Activated CD4-positive, alpha-beta memory T cell treated with anti-CD3 and anti-CD28 coated beads for 36 hours (primary cell): ENCODE data around the gene TBC1D30. TPM values are rescaled to one million over a fixed set of nuclear protein-coding genes. Genes with fewer than 3 reads are reported as not detected.

ENCODE experiments used
- CTCF ChIA-PET: fragments of 350-600 bp; sonication (Branson Sonifier 250); formaldehyde crosslinking; loops from one replicate; lab custom pipeline; 2021; ENCODE audit warnings: antibody characterized with exemption, inconsistent platforms; lab: Charles Lee
- POLR2A ChIA-PET: fragments of 350-600 bp; sonication (Branson Sonifier 250); formaldehyde crosslinking; loops from one replicate; lab custom pipeline; 2021; ENCODE audit warnings: antibody characterized with exemption; lab: Charles Lee
- DNase-seq: peaks from one replicate; pipeline ENCODE4 v3.0.0-alpha.2; 2020
- H3K27ac Mint-ChIP-seq: one replicate; pipeline ENCODE4 v1.8.0; 2021; ENCODE audit warnings: mixed read lengths
- H3K27me3 Mint-ChIP-seq: one replicate; pipeline ENCODE4 v1.8.0; 2021; ENCODE audit warnings: mixed read lengths
- H3K36me3 Mint-ChIP-seq: one replicate; pipeline ENCODE4 v1.8.0; 2021; ENCODE audit warnings: mixed read lengths
- H3K4me1 Mint-ChIP-seq: one replicate; pipeline ENCODE4 v1.8.0; 2021; ENCODE audit warnings: low read depth, mixed read lengths
- H3K4me3 Mint-ChIP-seq: one replicate; pipeline ENCODE4 v1.8.0; 2021; ENCODE audit warnings: mild to moderate bottlenecking, mixed read lengths
- H3K9me3 Mint-ChIP-seq: one replicate; pipeline ENCODE4 v1.8.0; 2021; ENCODE audit warnings: mixed read lengths
- intact Hi-C: fragments of 100-400 bp; cut with micrococcal nuclease; formaldehyde crosslinking; loops from one replicate; pipeline ENCODE4 v1.15.1; 2023
- total RNA-seq, 2 experiments: library from RNA; stranded (reverse); gene quantifications; one replicate each; pipeline ENCODE4 v1.2.3, GENCODE V29; 2021

TBC1D30 gene
- total RNA-seq, 2 experiments from 2014 or later: 0.36 TPM; not detected in 1

GRCh38 chr12:64916411-64917261, 92.2 kb downstream of the TBC1D30 start:
- CTCF ChIA-PET: no interaction called here
- H3K4me3 Mint-ChIP-seq: no peak overlapping the region
- intact Hi-C loops: no loop called here
- no peaks in the 10 kb centered on the region for H3K9me3 Mint-ChIP-seq
- H3K36me3 Mint-ChIP-seq: no peaks in the 10 kb centered on the region
- no peak for DNase-seq
- POLR2A ChIA-PET: no interaction called here
- H3K4me1 Mint-ChIP-seq: no peaks in the 10 kb centered on the region
- H3K27me3 Mint-ChIP-seq: peaks cover 7% of the 10 kb centered on the region
- no peak overlapping the region for H3K27ac Mint-ChIP-seq

DNA sequence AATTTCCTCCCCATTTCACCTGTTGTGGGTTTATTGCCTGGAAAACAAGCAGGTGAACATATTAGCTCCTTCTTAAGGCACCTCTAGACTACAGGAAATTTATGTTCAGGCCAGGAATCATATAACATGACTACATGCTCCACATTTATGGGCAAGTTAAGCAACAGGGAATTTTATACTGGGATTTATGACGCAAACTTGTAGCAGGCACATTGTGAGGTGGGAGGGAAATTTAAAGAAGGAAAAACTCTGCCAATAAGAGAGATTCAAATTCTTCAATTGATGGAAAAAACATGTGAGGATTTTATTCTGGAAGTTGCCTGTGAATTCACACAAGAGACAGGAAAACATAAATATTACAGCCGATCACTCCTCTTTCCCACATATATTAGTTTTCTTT, 93.9 kb downstream of the TBC1D30 start:
- CTCF ChIA-PET: no interaction called here
- no peaks in the 10 kb centered on the region for H3K4me1 Mint-ChIP-seq
- no peaks in the 10 kb centered on the region for H3K9me3 Mint-ChIP-seq
- peaks cover 4% of the 10 kb centered on the region for H3K27me3 Mint-ChIP-seq
- POLR2A ChIA-PET: interaction anchor here (0.6 kb wide), 1 partner anchor 18 kb away, joined by 3 read pairs; no protein-coding TSS in a partner anchor
- intact Hi-C loops: no loop called here
- no peak overlapping the region for H3K4me3 Mint-ChIP-seq
- DNase-seq: no peak
- H3K36me3 Mint-ChIP-seq: no peaks in the 10 kb centered on the region
- no peak overlapping the region for H3K27ac Mint-ChIP-seq

- Mint-ChIP-seq H3K4me1 (no peaks in the 10 kb centered on the region), H3K36me3 (no peaks in the 10 kb centered on the region), H3K27ac (no peak overlapping the region), H3K9me3 (no peaks in the 10 kb centered on the region), H3K27me3 (peaks cover 4% of the 10 kb centered on the region), H3K4me3 (no peak overlapping the region)
- no peak for DNase-seq
- ChIA-PET CTCF (no interaction called here), POLR2A (no interaction called here)
- intact Hi-C loops: no loop called here
Measured at GRCh38 chr12:64918801-64919200, 94.4 kb downstream of the TBC1D30 start.

DNA sequence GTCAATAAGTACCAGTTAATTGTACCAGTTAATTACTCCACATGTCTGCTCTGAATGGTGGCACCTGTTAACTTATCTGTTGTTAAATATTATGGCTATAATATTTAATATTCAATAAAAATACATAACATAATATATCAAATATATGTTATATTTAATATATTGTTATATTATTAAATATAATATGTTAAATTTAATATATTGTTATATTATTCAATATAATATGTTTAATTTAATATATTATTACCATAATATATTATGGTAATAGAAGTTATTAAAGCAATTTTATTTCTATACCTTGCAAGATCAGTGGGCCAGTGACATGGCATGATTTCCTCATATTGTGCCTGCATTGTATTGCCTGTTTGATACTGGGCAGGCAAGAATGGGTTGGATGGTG, 98.4 kb downstream of the TBC1D30 start:
- no peaks in the 10 kb centered on the region for H3K36me3 Mint-ChIP-seq
- no peak overlapping the region for H3K4me3 Mint-ChIP-seq
- CTCF ChIA-PET: no interaction called here
- no peak for DNase-seq
- intact Hi-C loops: no loop called here
- H3K27ac Mint-ChIP-seq: no peak overlapping the region
- peaks cover 11% of the 10 kb centered on the region for H3K27me3 Mint-ChIP-seq
- H3K9me3 Mint-ChIP-seq: no peaks in the 10 kb centered on the region
- POLR2A ChIA-PET: no interaction called here
- no peaks in the 10 kb centered on the region for H3K4me1 Mint-ChIP-seq

GRCh38 chr12:64923536-64923935, 99.1 kb downstream of the TBC1D30 start:
- Mint-ChIP-seq H3K27ac (no peak overlapping the region), H3K27me3 (peaks cover 13% of the 10 kb centered on the region), H3K4me1 (no peaks in the 10 kb centered on the region), H3K36me3 (no peaks in the 10 kb centered on the region), H3K9me3 (no peaks in the 10 kb centered on the region), H3K4me3 (no peak overlapping the region)
- CTCF ChIA-PET: no interaction called here
- POLR2A ChIA-PET: no interaction called here
- no peak for DNase-seq
- intact Hi-C loops: no loop called here

Other genes starting within 250 kb of the TBC1D30 start
- 10 to 100 TPM; 40.6 to 40.7 TPM for gene RASSF3, start 214.2 kb upstream of the TBC1D30 start, total RNA-seq
- 10 to 100 TPM; 21.2 to 23.1 TPM for gene GNS, start 65.2 kb upstream of the TBC1D30 start, total RNA-seq